Loucy (cell line): ENCODE measurements around the gene RBPMS2.
"Not testable (repeated sequence)": the region's sequence is repeated elsewhere in the genome, so short reads cannot be mapped to it uniquely, and the experiment has no call there.

Source experiments
- H2AFZ ChIP-seq: fragments of 200-600 bp; sonication (generic); 2 replicates; pipeline ENCODE4 v1.6.0; 2016; ENCODE audit warnings: antibody characterized with exemption, mild to moderate bottlenecking, low read length, moderate library complexity
- H3F3A ChIP-seq: fragments of 200-600 bp; 2 replicates; pipeline ENCODE4 v1.6.0; 2016; ENCODE audit warnings: antibody characterized with exemption, low read depth, mild to moderate bottlenecking
- H3K27me3 ChIP-seq: fragments of 200-600 bp; sonication (generic); 2 replicates; pipeline ENCODE4 v1.6.1; 2014; ENCODE audit warnings: low read length, mild to moderate bottlenecking; ENCODE audit not compliant: insufficient read depth, poor library complexity, severe bottlenecking
- H3K36me3 ChIP-seq: fragments of 200-600 bp; sonication (generic); 2 replicates; pipeline ENCODE4 v1.6.1; 2016; ENCODE audit warnings: low read length; ENCODE audit not compliant: insufficient read depth
- H3K4me1 ChIP-seq: fragments of 200-600 bp; sonication (generic); 2 replicates; pipeline ENCODE4 v1.5.1; 2014; ENCODE audit warnings: low read length, mild to moderate bottlenecking; ENCODE audit not compliant: insufficient read depth, poor library complexity, severe bottlenecking
- H3K4me2 ChIP-seq: fragments of 200-600 bp; sonication (generic); 2 replicates; pipeline ENCODE4 v1.6.0; 2014; ENCODE audit warnings: antibody characterized with exemption, low read length, low read depth, mild to moderate bottlenecking; ENCODE audit not compliant: poor library complexity, severe bottlenecking
- H3K4me3 ChIP-seq: fragments of 200-600 bp; sonication (generic); 2 replicates; pipeline ENCODE4 v1.5.1; 2014; ENCODE audit warnings: low read length, mild to moderate bottlenecking, mixed read lengths; ENCODE audit not compliant: poor library complexity, severe bottlenecking
- H3K79me2 ChIP-seq: fragments of 200-600 bp; sonication (generic); 2 replicates; pipeline ENCODE4 v1.6.1; 2014; ENCODE audit warnings: low read length; ENCODE audit not compliant: insufficient read depth
- H3K9ac ChIP-seq: fragments of 200-600 bp; sonication (generic); 2 replicates; pipeline ENCODE4 v1.6.0; 2014; ENCODE audit warnings: mild to moderate bottlenecking, low read depth, low read length, moderate library complexity; ENCODE audit not compliant: poor library complexity, severe bottlenecking
- H3K9me2 ChIP-seq: fragments of 200-600 bp; sonication (generic); replicated peaks from 2 replicates; pipeline ENCODE4 v1.6.1; 2016; ENCODE audit warnings: low read depth, low read length, mixed read lengths
- H3K9me3 ChIP-seq: fragments of 200-600 bp; sonication (generic); 2 replicates; pipeline ENCODE4 v1.6.1; 2014; ENCODE audit warnings: mild to moderate bottlenecking, antibody characterized with exemption, low read length, low read depth; ENCODE audit not compliant: insufficient read depth
- H4K20me1 ChIP-seq: fragments of 200-600 bp; sonication (generic); 2 replicates; pipeline ENCODE4 v1.6.0; 2014; ENCODE audit warnings: antibody characterized with exemption, low read length, mild to moderate bottlenecking; ENCODE audit not compliant: insufficient read depth, poor library complexity, severe bottlenecking
- EZH2phosphoT487 ChIP-seq: fragments of 200-600 bp; IDR thresholded peaks from 2 replicates; pipeline ENCODE4 v1.6.1; 2018; ENCODE audit warnings: antibody characterized with exemption, mild to moderate bottlenecking, moderate library complexity, borderline replicate concordance
- TF ChIP-seq, protein P1 (sequence below): fragments of 200-600 bp; sonication (generic); conservative IDR thresholded peaks from 2 replicates; pipeline ENCODE4 v1.5.1; 2014; ENCODE audit warnings: mild to moderate bottlenecking, antibody characterized with exemption, low read length

The RBPMS2 gene

GRCh38 chr15:64800476-64800875 lies 25.1 kb upstream of the RBPMS2 start:
- Histone ChIP-seq H3K36me3 (no peaks in the 10 kb centered on the region), H3K4me1 (no peaks in the 10 kb centered on the region), H3K9ac (no peak overlapping the region), H3K9me2 (no peaks in the 10 kb centered on the region), H3K4me2 (no peak overlapping the region), H3K79me2 (no peaks in the 10 kb centered on the region), H3K4me3 (no peak overlapping the region), H3F3A (no peaks in the 10 kb centered on the region), H3K27me3 (no peaks in the 10 kb centered on the region), H3K9me3 (no peaks in the 10 kb centered on the region), H4K20me1 (no peaks in the 10 kb centered on the region), H2AFZ (no peak overlapping the region)
- TF ChIP-seq, protein P1, sequence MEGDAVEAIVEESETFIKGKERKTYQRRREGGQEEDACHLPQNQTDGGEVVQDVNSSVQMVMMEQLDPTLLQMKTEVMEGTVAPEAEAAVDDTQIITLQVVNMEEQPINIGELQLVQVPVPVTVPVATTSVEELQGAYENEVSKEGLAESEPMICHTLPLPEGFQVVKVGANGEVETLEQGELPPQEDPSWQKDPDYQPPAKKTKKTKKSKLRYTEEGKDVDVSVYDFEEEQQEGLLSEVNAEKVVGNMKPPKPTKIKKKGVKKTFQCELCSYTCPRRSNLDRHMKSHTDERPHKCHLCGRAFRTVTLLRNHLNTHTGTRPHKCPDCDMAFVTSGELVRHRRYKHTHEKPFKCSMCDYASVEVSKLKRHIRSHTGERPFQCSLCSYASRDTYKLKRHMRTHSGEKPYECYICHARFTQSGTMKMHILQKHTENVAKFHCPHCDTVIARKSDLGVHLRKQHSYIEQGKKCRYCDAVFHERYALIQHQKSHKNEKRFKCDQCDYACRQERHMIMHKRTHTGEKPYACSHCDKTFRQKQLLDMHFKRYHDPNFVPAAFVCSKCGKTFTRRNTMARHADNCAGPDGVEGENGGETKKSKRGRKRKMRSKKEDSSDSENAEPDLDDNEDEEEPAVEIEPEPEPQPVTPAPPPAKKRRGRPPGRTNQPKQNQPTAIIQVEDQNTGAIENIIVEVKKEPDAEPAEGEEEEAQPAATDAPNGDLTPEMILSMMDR: no peak
- TF ChIP-seq EZH2phosphoT487: no peak

DNA sequence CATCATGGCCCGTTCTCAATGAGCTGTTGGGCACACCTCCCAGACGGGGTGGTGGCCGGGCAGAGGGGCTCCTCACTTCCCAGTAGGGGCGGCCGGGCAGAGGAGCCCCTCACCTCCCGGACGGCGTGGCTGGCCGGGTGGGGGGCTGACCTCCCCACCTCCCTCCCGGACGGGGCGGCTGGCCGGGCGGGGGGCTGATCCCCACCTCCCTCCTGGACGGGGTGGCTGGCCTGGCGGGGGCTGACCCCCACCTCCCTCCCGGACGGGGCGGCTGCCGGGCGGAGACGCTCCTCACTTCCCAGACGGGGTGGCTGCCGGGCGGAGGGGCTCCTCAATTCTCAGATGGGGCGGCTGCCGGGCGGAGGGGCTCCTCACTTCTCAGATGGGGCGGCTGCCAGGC lies 23.5 kb upstream of the RBPMS2 start:
- not testable (repeated sequence) for H3K4me1 ChIP-seq, H3K9ac ChIP-seq, H3K79me2 ChIP-seq, H3K4me2 ChIP-seq, H3K9me3 ChIP-seq, H4K20me1 ChIP-seq, H3K9me2 ChIP-seq, H3F3A ChIP-seq, H3K27me3 ChIP-seq, H2AFZ ChIP-seq, H3K36me3 ChIP-seq, H3K4me3 ChIP-seq

GRCh38 chr15:64795921-64796320 lies 20.5 kb upstream of the RBPMS2 start:
- not testable (repeated sequence) for H2AFZ ChIP-seq, H3K36me3 ChIP-seq, H3K9me3 ChIP-seq, H3K79me2 ChIP-seq, H3K4me3 ChIP-seq, H3F3A ChIP-seq, H3K9me2 ChIP-seq, H3K27me3 ChIP-seq, H3K9ac ChIP-seq, H3K4me1 ChIP-seq, H4K20me1 ChIP-seq, H3K4me2 ChIP-seq

DNA sequence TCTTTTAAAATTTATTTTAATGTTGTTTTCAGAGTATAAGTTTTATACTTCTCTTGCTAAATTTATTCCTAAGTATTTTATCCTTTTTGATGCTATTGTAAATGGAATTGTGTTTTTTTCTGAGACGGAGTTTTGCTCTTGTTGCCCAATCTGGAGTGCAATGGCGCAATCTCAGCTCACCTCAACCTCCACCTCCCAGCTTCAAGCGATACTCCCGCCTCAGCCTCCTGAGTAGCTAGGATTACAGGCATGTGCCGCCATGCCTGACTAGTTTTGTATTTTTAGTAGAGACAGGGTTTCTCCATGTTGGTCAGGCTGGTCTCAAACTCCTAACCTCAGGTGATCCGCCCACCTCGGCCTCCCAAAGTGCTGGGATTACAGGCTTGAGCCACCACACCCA lies 19.9 kb upstream of the RBPMS2 start:
- not testable (repeated sequence) for H3K4me3 ChIP-seq, H3F3A ChIP-seq, H3K4me2 ChIP-seq, H3K9ac ChIP-seq, H3K36me3 ChIP-seq, H4K20me1 ChIP-seq, H3K4me1 ChIP-seq, H3K79me2 ChIP-seq, H3K9me2 ChIP-seq, H3K27me3 ChIP-seq, H2AFZ ChIP-seq, H3K9me3 ChIP-seq

- no peak for TF ChIP-seq EZH2phosphoT487
- no peak overlapping the region for H3K4me2 ChIP-seq
- H3K27me3 ChIP-seq: no peaks in the 10 kb centered on the region
- no peak overlapping the region for H3K9ac ChIP-seq
- H3K9me3 ChIP-seq: no peaks in the 10 kb centered on the region
- H4K20me1 ChIP-seq: no peaks in the 10 kb centered on the region
- no peaks in the 10 kb centered on the region for H3K79me2 ChIP-seq
- H3K9me2 ChIP-seq: no peaks in the 10 kb centered on the region
- H3K36me3 ChIP-seq: no peaks in the 10 kb centered on the region
- no peaks in the 10 kb centered on the region for H3K4me1 ChIP-seq
- no peak overlapping the region for H3K4me3 ChIP-seq
- no peaks in the 10 kb centered on the region for H3F3A ChIP-seq
- no peak overlapping the region for H2AFZ ChIP-seq
Measured at GRCh38 chr15:64792282-64792681, 16.9 kb upstream of the RBPMS2 start.
